GM18870 (cell line): ENCODE measurements around the gene ADAMTS16.

Source experiments
- ATAC-seq: cut with Tn5 transposase; IDR thresholded peaks from one replicate; pipeline ENCODE4 v1.9.1; 2021; ENCODE audit warnings: moderate library complexity; ENCODE audit not compliant: unreplicated experiment

The ADAMTS16 gene

GRCh38 chr5:5339257-5339656, 199.1 kb downstream of the ADAMTS16 start:
- no peak for ATAC-seq

DNA sequence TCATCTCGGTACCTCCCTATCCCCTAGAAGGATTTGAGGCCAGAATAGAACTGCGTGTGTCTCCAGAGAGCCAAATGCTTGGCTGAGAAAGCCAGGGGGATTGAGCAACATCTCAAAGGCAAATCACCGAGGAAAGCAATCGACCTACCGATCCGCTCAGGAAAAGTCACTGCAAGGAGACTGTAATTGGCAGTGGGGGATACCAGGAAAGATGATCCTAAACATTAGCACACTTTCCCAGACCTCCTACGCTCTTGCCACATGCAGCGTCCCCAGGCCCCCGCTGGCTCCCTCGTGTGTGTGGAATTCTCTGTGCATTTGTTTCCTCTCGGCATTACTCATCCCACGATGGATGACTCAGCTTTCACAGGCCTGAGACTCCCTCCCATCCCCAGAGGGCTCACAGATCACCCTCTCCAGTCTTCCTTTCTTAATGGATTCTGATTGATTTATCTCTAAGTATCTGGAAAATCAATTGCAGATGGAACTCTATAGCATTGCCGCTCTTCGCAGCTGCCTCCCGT, 200.1 kb downstream of the ADAMTS16 start:
- no peak for ATAC-seq

DNA sequence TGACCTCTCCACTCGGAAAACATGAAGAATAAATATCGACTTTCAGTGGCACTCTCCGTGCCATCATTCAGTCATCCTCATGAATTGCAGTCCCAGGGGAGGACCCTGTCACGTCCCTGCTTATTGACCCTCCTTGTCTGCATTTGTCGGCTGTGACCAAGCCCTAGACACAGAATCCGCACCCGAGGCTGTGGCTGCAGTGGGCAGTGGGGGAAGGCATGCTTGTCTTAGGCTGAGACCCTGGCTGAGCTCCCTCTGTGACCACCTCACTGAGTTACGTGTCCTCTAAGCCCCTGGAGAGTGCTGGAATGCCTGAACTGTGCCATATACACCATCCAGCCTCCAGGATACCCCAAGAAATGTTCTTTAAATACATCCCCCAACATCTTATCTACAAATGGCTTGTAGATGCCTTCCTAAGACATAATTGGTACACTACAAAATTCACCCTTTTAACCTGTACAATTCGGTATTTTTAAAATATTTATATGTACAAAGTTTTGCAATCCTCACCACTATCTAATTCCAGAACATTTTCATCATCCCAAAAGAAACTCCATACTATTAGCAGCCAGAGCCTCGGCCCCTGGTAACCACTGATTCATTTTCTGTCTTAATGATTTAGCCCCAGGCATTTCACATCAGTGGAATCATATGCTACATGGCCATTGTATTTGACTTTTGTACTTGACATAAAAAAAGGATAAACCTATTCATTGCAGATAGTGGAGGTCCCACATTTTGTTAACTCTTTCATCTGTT, 201.6 kb downstream of the ADAMTS16 start:
- ATAC-seq, result no peak

DNA sequence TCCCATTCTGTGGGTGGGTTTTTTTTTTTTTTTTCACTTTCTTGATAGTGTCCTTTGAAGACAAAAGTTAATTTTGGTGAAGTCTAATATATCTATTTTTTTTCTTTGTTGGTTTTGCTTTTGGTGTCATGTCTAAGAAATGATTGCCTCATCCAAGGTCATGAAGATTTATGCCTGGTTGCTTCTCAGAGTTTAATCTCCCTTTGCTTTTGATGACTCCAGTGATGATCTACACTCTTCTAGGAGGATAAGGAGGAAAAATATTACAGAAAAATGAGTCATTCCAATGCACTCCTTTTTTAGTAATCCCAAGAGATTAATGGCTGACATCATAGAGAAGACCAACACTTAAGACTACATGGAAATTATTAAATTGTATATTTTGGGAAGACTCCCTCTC, 202.7 kb downstream of the ADAMTS16 start:
- ATAC-seq, result no peak

DNA sequence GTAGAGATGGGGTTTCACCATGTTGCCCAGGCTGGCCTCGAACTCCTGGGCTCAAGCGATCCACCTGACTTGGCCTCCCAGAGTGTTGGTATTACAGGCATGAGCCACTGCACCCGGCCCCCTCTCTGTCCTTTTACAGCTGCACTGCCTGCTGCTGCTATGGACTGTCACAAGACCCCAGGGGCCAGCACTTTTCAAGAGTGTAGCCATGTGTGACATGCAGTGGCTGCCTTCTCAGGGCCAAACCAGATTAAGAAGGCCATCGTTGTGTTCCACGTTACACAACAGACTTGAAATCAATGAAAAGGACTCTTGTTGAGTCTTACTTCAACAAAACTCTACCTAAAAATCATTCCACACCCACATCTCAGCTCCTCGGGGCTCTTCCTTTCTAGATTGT, 203.4 kb downstream of the ADAMTS16 start:
- no peak for ATAC-seq

DNA sequence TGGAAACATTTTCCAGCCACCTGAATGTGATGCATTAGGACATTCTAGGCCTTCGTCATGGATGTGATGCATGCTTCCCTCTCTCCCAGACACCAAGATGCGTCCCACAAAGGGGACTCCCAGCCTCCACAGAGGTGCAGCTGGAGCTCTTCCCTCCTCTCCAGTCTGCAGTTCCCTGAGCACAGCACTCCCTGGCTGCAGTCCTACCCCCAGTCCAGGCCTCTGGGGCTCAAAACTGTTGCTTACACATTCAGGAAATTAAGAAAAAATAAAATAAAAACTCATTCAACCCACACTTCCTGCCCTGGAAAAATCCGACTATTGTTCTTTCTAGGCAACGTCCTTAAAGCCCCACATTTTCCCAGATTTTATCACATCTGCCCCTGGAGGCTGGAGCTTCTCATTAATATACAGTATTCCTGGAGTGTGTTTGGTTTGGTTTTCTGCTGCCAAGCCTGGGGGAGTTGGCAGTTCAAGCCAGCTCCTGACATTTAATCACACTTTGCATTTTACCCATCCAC, 204.0 kb downstream of the ADAMTS16 start:
- no peak for ATAC-seq

GRCh38 chr5:5344606-5345005, 204.5 kb downstream of the ADAMTS16 start:
- no peak for ATAC-seq

GRCh38 chr5:5347442-5347841, 207.3 kb downstream of the ADAMTS16 start:
- ATAC-seq, result no peak

- no peak for ATAC-seq
Measured at GRCh38 chr5:5348135-5348534, 208.0 kb downstream of the ADAMTS16 start.

DNA sequence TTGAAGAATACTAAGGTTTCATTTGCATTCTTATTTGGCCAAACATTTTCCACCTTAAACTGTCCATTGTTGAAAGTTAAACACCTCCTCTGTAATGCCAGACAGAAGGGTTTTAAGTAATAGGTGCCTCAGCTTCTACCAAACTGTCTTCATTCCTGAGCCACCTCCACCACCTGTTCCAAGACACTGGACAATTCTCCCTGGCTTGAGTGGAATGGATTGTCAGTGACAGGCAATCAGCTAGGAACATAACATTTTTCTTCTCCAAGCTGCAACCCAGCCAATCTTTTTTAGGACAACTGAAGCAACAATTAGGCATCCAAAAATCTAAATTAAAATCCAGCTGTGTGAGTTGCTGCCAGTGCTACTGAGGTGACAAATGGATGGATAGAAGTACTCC, 208.4 kb downstream of the ADAMTS16 start:
- no peak for ATAC-seq

GRCh38 chr5:5350101-5350500, 210.0 kb downstream of the ADAMTS16 start:
- ATAC-seq, result no peak

DNA sequence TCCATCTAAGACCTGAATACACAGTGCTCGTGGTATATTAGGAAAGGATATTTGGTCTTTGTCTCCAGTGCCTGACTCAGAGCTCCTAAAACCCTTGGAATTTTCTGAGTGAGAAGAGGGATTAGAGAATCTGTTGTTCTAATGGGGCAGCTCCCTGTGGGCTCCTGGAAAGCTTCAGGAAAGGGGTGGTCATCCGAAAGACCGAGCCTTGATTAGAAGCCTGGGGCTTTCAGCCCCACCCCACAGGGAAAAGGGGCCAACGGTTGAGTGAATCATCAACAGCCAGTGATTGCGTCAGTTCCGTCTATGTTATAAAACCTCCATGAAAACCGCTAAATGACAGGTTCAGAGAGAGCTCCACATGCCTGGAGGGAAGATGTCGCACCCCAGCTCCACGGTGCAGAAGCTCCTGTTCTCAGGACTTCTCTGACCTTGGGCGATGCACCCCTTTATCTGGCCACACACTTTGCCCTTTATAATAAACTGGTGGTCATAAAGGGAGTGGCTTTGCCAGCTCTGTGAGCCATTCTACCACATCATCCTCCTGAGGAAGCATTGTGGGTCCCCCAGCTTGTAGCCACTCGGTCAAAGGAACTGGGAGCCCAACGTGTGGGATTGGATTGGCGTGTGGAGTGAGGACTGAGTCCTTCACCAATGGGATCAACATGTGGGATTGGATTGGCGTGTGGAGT, 211.3 kb downstream of the ADAMTS16 start:
- ATAC-seq, result no peak

- no peak for ATAC-seq
Measured at GRCh38 chr5:5352675-5353074, 212.5 kb downstream of the ADAMTS16 start.

DNA sequence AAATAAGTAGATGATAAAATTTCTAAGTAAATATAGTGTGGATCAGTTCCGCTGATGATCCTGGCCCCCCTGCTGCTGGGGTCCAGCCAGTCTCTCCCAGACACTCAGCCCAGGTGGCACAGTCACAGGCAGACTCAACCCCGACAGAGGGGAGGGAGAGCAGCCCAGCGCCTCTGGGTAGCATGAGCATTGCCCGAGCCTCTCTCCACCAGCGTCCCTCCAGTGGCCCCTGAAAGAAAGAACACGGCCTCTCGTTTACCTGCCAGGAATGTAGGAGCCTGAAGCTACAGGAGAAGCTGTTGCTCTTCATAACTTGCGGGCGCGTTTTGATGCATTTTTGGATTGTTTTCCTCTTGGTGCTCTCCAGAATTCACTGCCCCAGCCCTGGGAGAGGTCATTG, 213.6 kb downstream of the ADAMTS16 start:
- ATAC-seq, result no peak

- ATAC-seq, result no peak
Measured at GRCh38 chr5:5356765-5357164, 216.6 kb downstream of the ADAMTS16 start.

DNA sequence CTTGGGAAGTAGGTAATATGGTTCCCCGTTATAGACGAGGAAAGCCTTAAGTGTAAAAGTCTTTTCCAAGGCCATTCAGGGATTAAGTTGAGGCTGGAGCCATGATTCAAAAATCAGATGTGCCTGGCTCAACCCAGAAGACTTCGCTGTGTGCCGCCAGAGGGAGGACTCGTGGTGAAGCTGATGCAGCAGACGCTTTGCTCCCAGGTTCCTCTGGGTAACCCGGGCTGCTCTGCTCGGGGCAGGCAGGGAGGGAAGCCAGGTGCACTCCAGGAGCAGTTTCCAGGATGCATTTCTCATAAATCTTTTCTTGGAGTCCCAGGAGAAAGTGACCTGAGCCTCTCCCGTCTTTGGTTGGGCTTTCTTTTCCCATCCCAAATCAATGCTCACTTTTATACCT, 219.5 kb downstream of the ADAMTS16 start:
- ATAC-seq, result no peak

- no peak for ATAC-seq
Measured at GRCh38 chr5:5360363-5360940, 220.3 kb downstream of the ADAMTS16 start.

DNA sequence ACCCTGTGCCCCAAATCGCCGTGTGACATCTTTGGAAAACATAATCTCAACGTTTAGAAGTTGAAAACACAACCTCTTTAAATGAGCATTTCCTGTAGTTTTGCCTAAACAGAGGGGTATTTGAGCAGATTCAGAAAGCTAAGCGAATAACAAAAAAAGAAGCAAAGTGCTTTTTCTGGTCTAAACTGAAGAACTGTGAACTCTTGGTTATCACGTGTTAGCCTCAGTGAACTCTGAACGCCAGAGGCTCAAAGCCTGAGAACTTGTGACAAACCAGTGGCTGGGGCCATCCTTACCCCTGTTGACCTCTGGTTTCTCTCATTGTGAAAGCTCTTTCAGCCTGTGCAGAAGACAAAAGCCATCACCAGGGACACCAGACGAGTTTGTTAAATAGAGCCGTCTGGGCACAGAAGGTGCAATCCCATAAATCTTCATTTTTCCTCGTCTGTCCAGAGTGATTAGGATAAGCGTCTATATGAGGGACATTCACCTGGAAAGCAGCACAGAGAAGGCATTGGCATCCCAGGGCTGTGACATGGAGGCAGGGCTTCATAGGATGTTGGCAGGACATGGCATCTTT, 220.9 kb downstream of the ADAMTS16 start:
- no peak for ATAC-seq

DNA sequence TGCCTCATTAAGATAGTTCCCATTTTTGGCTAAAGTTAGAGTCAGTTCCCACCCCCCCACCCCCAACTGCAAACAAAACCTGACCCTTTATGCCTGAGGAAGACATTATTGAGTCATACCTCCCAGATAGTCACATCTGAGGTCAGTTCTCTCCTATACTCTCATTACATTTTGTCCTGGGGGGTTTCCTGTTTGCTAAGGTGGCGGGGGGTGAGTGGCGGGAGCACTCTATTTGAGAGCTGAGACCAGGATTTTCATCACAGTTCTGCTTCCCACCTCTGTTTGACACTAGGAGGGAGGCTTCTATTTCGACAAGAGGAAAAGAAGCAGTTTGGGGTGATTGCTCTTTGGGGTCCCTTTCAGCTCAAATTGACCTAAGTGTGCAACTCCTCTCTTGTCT, 222.9 kb downstream of the ADAMTS16 start:
- ATAC-seq, result no peak

- no peak for ATAC-seq
Measured at GRCh38 chr5:5364932-5365331, 224.8 kb downstream of the ADAMTS16 start.

DNA sequence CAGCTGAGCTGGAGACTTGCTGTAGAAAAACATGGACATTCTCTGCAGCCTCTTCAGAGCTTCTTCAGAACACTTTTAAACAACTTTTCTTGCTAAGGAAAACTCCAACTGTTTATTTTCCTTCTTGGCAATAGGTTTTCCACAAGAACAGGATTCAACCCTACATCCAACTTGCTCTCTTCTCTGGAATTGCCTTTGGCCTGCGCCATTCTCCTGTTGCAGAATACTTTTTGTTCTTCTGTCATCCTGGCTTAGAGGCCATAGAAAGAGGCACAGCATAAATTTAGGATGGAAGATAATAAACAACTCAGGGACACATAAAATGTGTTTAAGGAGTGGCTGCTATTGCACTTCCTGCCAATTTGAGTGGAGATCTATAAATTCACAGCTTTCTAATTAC, 227.6 kb downstream of the ADAMTS16 start:
- no peak for ATAC-seq
